Gastrocnemius medialis (tissue), 4 donors: ENCODE results near the gene TBCD.

Experiments
- POLR2A ChIP-seq, 2 donors: fragments of 450-650 bp; IDR thresholded peaks; one replicate each; pipeline ENCODE4 v1.6.1; 2017; ENCODE audit warnings: antibody characterized with exemption in 2 of 2, mild to moderate bottlenecking in 2 of 2, moderate library complexity in 2 of 2
- TF ChIP-seq, protein P1 (sequence below), 5 experiments: fragments of 450-650 bp in 3 of 5; fragments of 200-600 bp in 2 of 5; sonication (generic) in 2 of 5; IDR thresholded peaks in 4 of 5; conservative IDR thresholded peaks in 1 of 5; 1 replicate in 4 of 5; 2 replicates in 1 of 5; pipeline ENCODE4 v1.5.1; 2016 to 2019; ENCODE audit warnings: antibody characterized with exemption in 5 of 5, mild to moderate bottlenecking in 3 of 5, moderate library complexity in 3 of 5

- TF ChIP-seq, protein P1, sequence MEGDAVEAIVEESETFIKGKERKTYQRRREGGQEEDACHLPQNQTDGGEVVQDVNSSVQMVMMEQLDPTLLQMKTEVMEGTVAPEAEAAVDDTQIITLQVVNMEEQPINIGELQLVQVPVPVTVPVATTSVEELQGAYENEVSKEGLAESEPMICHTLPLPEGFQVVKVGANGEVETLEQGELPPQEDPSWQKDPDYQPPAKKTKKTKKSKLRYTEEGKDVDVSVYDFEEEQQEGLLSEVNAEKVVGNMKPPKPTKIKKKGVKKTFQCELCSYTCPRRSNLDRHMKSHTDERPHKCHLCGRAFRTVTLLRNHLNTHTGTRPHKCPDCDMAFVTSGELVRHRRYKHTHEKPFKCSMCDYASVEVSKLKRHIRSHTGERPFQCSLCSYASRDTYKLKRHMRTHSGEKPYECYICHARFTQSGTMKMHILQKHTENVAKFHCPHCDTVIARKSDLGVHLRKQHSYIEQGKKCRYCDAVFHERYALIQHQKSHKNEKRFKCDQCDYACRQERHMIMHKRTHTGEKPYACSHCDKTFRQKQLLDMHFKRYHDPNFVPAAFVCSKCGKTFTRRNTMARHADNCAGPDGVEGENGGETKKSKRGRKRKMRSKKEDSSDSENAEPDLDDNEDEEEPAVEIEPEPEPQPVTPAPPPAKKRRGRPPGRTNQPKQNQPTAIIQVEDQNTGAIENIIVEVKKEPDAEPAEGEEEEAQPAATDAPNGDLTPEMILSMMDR (IDR thresholded peaks at IDR 0.05 in 4 of 5, conservative IDR thresholded peaks at IDR 0.05 in 1 of 5), result no peak
- no peak for TF ChIP-seq POLR2A (IDR thresholded peaks at IDR 0.05)
These were observed 153.3 kb downstream of the TBCD start for GRCh38 chr17:82905130-82905529.
